Heart left ventricle (tissue), 16 donors: ENCODE measurements around the gene MYDGF. TPM values are rescaled to one million over a fixed set of nuclear protein-coding genes. Genes with fewer than 3 reads are reported as not detected.

ENCODE experiments used
- ATAC-seq, 4 donors: fragments of 200-7000 bp; cut with Tn5 transposase; one replicate each; pipeline ENCODE4 v1.9.1; 2020 to 2022; ENCODE audit warnings: moderate library complexity in 4 of 4, mild to moderate bottlenecking in 3 of 4, moderate number of reproducible peaks in 1 of 4
- DNase-seq, 5 donors: peaks; one replicate each; pipeline ENCODE4 v3.0.0-alpha.2; 2020
- H3K27ac ChIP-seq, 12 donors: fragments of 200-600 bp; sonication (generic) in 4 of 12; one replicate each; pipeline versions ENCODE4 v1.5.0 to v1.8.0; 2016 to 2022; ENCODE audit warnings: mild to moderate bottlenecking in 2 of 12
- H3K27me3 ChIP-seq, 9 donors: fragments of 200-600 bp; sonication (generic) in 2 of 9; one replicate each; pipeline versions ENCODE4 v1.5.1 to v1.8.0; 2016 to 2022; ENCODE audit warnings: mild to moderate bottlenecking in 3 of 9
- H3K36me3 ChIP-seq, 9 donors: fragments of 200-600 bp; sonication (generic) in 2 of 9; one replicate each; pipeline versions ENCODE4 v1.5.0 to v1.8.0; 2018 to 2022; ENCODE audit warnings: mild to moderate bottlenecking in 2 of 9
- H3K4me1 ChIP-seq, 12 donors: fragments of 200-600 bp; sonication (generic) in 4 of 12; one replicate each; pipeline versions ENCODE4 v1.5.0 to v1.8.0; 2016 to 2022; ENCODE audit warnings: mild to moderate bottlenecking in 3 of 12
- H3K4me3 ChIP-seq, 12 donors: fragments of 200-600 bp; sonication (generic) in 4 of 12; one replicate each; pipeline versions ENCODE4 v1.5.0 to v1.8.0; 2017 to 2022; ENCODE audit warnings: mild to moderate bottlenecking in 9 of 12, moderate library complexity in 4 of 12
- H3K9me3 ChIP-seq, 12 donors: fragments of 200-600 bp; sonication (generic) in 4 of 12; one replicate each; pipeline versions ENCODE4 v1.5.0 to v1.8.0; 2016 to 2022; ENCODE audit warnings: mild to moderate bottlenecking in 1 of 12
- CTCF ChIP-seq, 12 donors: fragments of 200-600 bp; sonication (generic) in 4 of 12; IDR thresholded peaks; one replicate each; pipeline versions ENCODE4 v1.5.0 to v1.8.0; 2018 to 2022; ENCODE audit warnings: antibody characterized with exemption in 12 of 12, mild to moderate bottlenecking in 5 of 12
- POLR2A ChIP-seq, 2 donors: fragments of 450-650 bp; IDR thresholded peaks; one replicate each; pipeline ENCODE4 v1.6.1; 2017; ENCODE audit warnings: antibody characterized with exemption in 2 of 2, mild to moderate bottlenecking in 2 of 2, moderate library complexity in 2 of 2
- whole genome bisulfite sequencing, 4 donors: extraction: QIAGEN DNeasy Blood & Tissue Kit in 2 of 4; methylation state at CpG; one replicate each; pipeline versions ENCODE4 v1.1.5 to v1.1.7; 2013 to 2018; 5-methylcytosine and 5-hydroxymethylcytosine counted together
- intact Hi-C, 10 donors: fragments of 100-400 bp; cut with DNase I; formaldehyde crosslinking; loops; one replicate each; pipeline versions ENCODE4 v1.11.1 to v1.14.2; 2022
- polyA plus RNA-seq, 2 donors: library from polyadenylated mRNA; stranded (reverse); fragments of 200-250 nt; gene quantifications; one replicate each; pipeline ENCODE4 v1.2.3, GENCODE V29; 2013
- total RNA-seq, 9 donors: library from RNA; depleted of rRNA in 2 of 9; stranded (reverse); fragments of >200 nt in 2 of 9; fragmentation: NEBNext Ultra II Directional in 3 of 9; extraction: Animal tissue kit (Norgen Biotek cat#: 25700) in 3 of 9; gene quantifications; one replicate each; pipeline versions ENCODE4 v1.1.0 to v1.2.4, GENCODE V29; 2016 to 2023
- donor health status: ischemic (EF 13 %, LVEDD 7.1; RV severe dilation, severe dysfunction).
- donor health status: healthy with polysubstance abuse.
- donor health status: DM: no; HTN: yes; CAD: no.
- donor health status: DM: no; HTN: no; CAD: no.
- donor health status: ischemic (EF 25% LVEDD 6.9; RV normal size, moderate dysfunction).
- donor health status: ischemic (EF 25% LVEDD 5.7; RV mildly dilated, moderate dysfunction).
- donor health status: healthy.
- donor health status: DM: yes; HTN: yes; CAD: no.
- donor health status: ischemic (EF 35%, LVEDD 5.7; RV mildly dilated, moderate dysfunction).
- donor health status: nonischemic (EF 11% LVEDD 7.7; RV severe dilation, severe dysfunction).
- donor health status: DM: yes; HTN: yes; CAD: no.
- donor health status: PGD.
- donor health status: ischemic (EF 29% LVEDD 5.4; RV normal size, mild dysfunction).
- donor health status: nonischemic (EF 23%, LVEDD 6.1; RV moderate dilation, normal function).

Gene MYDGF
- total and polyA plus RNA-seq, 11 donors, result 19.1 to 201 (median 25.8) TPM

DNA sequence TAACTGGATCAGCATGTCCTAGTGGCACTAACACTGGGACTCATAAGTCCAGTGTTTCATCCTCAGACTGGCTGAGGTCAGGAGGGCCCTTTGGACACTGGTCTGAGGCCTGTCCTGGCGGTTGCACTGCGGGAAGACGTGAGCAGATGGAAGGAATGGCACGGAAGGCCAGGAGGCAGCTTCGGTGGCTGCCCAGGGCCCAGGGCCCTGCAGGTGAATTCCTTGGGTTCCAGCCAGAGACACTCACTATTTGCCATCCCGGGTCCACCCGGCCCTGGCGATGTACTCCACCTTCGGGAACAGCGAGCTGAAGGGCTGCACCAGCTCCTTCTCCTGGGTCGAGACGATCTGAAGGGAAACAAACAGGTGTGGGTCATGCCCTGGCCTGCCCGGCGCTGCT lies 27.2 kb upstream of the MYDGF start:
- Histone ChIP-seq H3K27ac (no peak overlapping the region), H3K36me3 (peaks cover 2 to 100% (median 96%) of the 10 kb centered on the region in 9 donors), H3K4me1 (peaks cover 0 to 26% (median 11%) of the 10 kb centered on the region in 12 donors), H3K27me3 (no peaks in the 10 kb centered on the region), H3K4me3 (no peak overlapping the region), H3K9me3 (no peaks in the 10 kb centered on the region)
- ATAC-seq (no peak), DNase-seq (no peak)
- 86 to 97% (median 94%) methylated on average over 5 to 14 of the region's 14 CpGs for WGBS, 4 donors
- TF ChIP-seq CTCF (IDR thresholded peaks at IDR 0.05) (no peak), POLR2A (IDR thresholded peaks at IDR 0.05) (no peak)
- intact Hi-C loops, result no loop called here

DNA sequence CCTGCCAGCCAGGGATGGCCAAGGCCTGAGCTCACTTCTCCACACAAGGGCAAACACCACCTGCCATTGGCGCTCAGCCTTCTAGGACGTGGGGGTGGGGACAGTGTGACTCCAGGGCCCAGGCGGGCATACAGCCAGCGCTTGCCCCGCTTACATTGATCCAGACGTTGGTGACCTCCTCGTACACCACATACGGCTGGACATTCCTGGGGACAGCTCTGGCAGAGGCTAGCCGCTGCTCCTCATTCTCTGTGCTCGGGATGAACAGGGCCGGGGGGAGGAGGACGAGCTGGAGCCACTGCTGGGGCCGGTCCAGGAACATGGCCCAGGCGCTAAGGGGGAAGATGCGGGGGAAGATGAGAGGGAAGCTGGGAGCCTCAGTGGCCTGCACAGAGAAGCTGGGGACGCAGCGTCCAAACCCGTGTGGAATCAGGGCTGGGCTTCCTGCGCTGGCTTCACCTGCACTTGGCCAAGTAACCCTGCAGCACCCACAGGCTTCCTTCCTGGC lies 25.1 kb upstream of the MYDGF start:
- ATAC-seq, result peak; percentile 25 to 72 (median 43)
- Histone ChIP-seq H3K4me3 (no peak overlapping the region), H3K4me1 (peaks cover 0 to 40% (median 11%) of the 10 kb centered on the region in 12 donors), H3K9me3 (no peaks in the 10 kb centered on the region), H3K36me3 (peaks cover 2 to 98% (median 92%) of the 10 kb centered on the region in 9 donors), H3K27me3 (no peaks in the 10 kb centered on the region), H3K27ac (peak overlapping the region; percentile 26 to 85 (median 69))
- intact Hi-C loops, result no loop called here
- TF ChIP-seq CTCF (IDR thresholded peaks at IDR 0.05) (no peak), POLR2A (IDR thresholded peaks at IDR 0.05) (no peak)
- 50 to 75% (median 69%) methylated on average over 18 to 19 of the region's 19 CpGs for WGBS, 4 donors
- DNase-seq, result peak in 2 of 5 donors; percentile 45 to 74

- H3K4me1 ChIP-seq, result peaks cover 0 to 43% (median 11%) of the 10 kb centered on the region in 12 donors
- H3K4me3 ChIP-seq, result no peak overlapping the region
- no peaks in the 10 kb centered on the region for H3K27me3 ChIP-seq
- no peak for TF ChIP-seq POLR2A (IDR thresholded peaks at IDR 0.05)
- no peak for TF ChIP-seq CTCF (IDR thresholded peaks at IDR 0.05)
- ATAC-seq, result peak in 3 of 4 donors; percentile 47 to 64 (median 50)
- DNase-seq, result peak in 2 of 5 donors; percentile 73 to 79
- 79 to 86% (median 83%) methylated on average over 20 to 22 of the region's 22 CpGs for WGBS, 4 donors
- peaks cover 2 to 98% (median 92%) of the 10 kb centered on the region in 9 donors for H3K36me3 ChIP-seq
- H3K27ac ChIP-seq, result peak overlapping the region; percentile 26 to 85 (median 69)
- intact Hi-C loops, result no loop called here
- no peaks in the 10 kb centered on the region for H3K9me3 ChIP-seq
These were observed 24.3 kb upstream of the MYDGF start for GRCh38 chr19:4694211-4694987.

DNA sequence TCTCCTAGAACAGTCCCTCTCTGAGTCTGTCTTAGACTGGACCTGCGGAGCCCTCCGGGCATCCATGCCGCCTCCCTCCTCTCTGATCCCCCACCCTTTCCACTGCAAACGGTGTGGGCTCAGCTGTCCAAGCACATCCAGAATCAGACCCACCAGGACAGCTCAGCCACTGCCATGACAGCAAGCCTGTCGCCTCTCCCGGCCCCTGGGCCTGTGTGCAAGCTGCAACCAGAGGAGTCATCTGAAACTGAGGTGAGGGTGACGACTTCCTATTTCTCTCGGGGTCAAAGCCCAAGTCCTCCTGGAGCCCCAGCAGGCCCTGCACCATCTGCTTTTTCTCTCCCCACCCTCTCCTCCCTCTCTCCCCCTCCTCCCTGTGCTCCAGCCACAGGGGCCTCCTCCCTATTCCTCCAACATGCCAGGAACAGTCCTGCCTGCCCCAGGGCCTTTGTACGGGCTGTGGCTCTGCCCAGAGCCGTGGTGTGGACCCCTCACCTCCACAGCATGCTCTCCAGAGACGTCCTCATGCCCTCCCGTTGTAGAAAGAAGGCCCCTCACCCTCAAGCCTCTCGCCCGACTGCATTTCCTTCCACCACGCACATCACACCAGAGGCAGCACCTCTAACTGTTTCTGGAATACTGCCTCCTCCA lies 23.5 kb upstream of the MYDGF start:
- no peak for DNase-seq
- Histone ChIP-seq H3K9me3 (no peaks in the 10 kb centered on the region), H3K27me3 (no peaks in the 10 kb centered on the region), H3K27ac (peak overlapping the region in 7 of 12 donors; percentile 45 to 85 (median 74)), H3K36me3 (peaks cover 6 to 99% (median 94%) of the 10 kb centered on the region in 9 donors), H3K4me1 (peaks cover 0 to 43% (median 11%) of the 10 kb centered on the region in 12 donors), H3K4me3 (no peak overlapping the region)
- TF ChIP-seq CTCF (IDR thresholded peaks at IDR 0.05), result no peak
- TF ChIP-seq POLR2A (IDR thresholded peaks at IDR 0.05), result no peak
- 85 to 90% (median 86%) methylated on average over 15 of the region's 15 CpGs for WGBS, 4 donors
- ATAC-seq, result no peak
- intact Hi-C loops, result no loop called here
